ENCODE measurements around the gene CLEC4G. TPM values are rescaled to one million over a fixed set of nuclear protein-coding genes. Genes with fewer than 3 reads are reported as not detected.

The CLEC4G gene
- total and polyA plus RNA-seq, 2 of the 13 experiments (the other 11 are each of a cell fraction or from before 2014, with no cell fraction given), result not detected

DNA sequence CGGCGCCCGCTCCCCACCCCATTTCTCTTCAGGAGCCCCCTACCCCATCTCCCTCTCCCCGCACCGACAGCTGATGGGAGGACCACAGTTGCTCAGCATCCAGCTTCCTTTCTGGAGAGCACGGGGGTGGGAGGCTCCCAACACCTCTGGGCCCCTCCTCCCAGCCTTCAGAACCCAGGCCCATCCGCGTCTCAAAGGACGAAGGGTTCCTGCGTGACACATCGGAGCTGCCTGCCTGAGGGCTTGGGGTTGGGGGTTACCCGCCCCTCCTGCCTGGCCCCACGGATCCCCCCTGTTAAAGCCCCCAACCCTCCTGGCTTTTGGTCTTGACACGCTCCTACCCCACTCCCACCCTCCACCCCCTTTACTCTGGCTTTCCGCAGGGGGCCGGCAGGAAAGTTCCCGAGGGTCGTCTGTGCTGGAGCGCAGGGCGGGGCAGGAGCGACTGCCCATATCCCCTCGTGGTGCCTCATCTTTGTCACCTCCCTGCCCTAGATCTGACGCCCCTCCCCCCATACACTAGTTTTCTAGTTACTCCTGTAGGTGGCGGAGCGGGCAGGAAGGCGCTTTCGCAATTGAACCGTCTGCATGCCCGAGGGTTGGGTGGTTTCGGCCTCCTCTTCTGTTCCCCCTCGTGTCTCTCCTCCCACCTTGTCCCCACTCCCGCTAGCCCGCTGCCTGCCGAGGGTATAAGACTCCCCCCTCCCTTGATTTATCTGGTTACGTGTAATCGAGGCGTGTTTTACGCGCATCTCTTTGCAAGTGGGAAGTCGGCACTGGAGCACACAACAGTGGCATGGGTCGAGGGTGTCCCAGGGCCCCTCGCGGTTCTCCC lies 50.4 kb downstream of the CLEC4G start (continued):
- TF ChIP-seq, protein P1, sequence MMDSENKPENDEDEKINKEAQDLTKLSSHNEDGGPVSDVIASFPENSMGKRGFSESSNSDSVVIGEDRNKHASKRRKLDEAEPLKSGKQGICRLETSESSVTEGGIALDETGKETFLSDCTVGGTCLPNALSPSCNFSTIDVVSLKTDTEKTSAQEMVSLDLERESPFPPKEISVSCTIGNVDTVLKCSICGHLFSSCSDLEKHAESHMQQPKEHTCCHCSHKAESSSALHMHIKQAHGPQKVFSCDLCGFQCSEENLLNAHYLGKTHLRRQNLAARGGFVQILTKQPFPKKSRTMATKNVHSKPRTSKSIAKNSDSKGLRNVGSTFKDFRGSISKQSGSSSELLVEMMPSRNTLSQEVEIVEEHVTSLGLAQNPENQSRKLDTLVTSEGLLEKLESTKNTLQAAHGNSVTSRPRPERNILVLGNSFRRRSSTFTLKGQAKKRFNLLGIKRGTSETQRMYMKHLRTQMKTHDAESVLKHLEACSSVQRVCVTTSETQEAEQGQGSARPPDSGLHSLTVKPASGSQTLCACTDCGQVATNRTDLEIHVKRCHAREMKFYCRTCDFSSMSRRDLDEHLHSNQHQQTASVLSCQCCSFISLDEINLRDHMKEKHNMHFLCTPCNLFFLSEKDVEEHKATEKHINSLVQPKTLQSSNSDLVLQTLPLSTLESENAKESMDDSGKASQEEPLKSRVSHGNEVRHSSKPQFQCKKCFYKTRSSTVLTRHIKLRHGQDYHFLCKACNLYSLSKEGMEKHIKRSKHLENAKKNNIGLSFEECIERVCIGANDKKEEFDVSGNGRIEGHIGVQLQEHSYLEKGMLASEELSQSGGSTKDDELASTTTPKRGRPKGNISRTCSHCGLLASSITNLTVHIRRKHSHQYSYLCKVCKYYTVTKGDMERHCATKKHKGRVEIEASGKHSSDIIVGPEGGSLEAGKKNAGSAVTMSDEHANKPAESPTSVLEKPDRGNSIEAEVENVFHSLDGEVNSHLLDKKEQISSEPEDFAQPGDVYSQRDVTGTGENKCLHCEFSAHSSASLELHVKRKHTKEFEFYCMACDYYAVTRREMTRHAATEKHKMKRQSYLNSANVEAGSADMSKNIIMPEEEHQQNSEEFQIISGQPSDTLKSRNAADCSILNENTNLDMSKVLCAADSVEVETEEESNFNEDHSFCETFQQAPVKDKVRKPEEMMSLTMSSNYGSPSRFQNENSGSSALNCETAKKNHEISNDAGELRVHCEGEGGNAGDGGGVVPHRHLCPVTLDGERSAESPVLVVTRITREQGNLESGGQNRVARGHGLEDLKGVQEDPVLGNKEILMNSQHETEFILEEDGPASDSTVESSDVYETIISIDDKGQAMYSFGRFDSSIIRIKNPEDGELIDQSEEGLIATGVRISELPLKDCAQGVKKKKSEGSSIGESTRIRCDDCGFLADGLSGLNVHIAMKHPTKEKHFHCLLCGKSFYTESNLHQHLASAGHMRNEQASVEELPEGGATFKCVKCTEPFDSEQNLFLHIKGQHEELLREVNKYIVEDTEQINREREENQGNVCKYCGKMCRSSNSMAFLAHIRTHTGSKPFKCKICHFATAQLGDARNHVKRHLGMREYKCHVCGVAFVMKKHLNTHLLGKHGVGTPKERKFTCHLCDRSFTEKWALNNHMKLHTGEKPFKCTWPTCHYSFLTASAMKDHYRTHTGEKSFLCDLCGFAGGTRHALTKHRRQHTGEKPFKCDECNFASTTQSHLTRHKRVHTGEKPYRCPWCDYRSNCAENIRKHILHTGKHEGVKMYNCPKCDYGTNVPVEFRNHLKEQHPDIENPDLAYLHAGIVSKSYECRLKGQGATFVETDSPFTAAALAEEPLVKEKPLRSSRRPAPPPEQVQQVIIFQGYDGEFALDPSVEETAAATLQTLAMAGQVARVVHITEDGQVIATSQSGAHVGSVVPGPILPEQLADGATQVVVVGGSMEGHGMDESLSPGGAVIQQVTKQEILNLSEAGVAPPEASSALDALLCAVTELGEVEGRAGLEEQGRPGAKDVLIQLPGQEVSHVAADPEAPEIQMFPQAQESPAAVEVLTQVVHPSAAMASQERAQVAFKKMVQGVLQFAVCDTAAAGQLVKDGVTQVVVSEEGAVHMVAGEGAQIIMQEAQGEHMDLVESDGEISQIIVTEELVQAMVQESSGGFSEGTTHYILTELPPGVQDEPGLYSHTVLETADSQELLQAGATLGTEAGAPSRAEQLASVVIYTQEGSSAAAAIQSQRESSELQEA (CRISPR knock-in tag; IDR thresholded peaks at IDR 0.05; ENCODE audit: not compliant biosample characterization), result no peak
